Breast epithelium (tissue), 3 donors: ENCODE measurements around the gene SUCLG1.

Experiments used
- POLR2A ChIP-seq: fragments of 450-650 bp; IDR thresholded peaks from one replicate; pipeline ENCODE4 v1.6.1; 2016; ENCODE audit warnings: antibody characterized with exemption, mild to moderate bottlenecking, moderate library complexity
- POLR2AphosphoS5 ChIP-seq, 3 donors: sonication (generic); formaldehyde crosslinking; IDR thresholded peaks; one replicate each; pipeline ENCODE4 v1.6.1; 2017; ENCODE audit warnings: antibody characterized with exemption in 3 of 3
- TF ChIP-seq, protein P1 (sequence below), 3 donors: fragments of 450-650 bp; IDR thresholded peaks; one replicate each; pipeline ENCODE4 v1.5.1; 2016 to 2017; ENCODE audit warnings: antibody characterized with exemption in 3 of 3, mild to moderate bottlenecking in 3 of 3, moderate library complexity in 3 of 3

- no peak for TF ChIP-seq POLR2AphosphoS5 (IDR thresholded peaks at IDR 0.05)
- TF ChIP-seq, protein P1, sequence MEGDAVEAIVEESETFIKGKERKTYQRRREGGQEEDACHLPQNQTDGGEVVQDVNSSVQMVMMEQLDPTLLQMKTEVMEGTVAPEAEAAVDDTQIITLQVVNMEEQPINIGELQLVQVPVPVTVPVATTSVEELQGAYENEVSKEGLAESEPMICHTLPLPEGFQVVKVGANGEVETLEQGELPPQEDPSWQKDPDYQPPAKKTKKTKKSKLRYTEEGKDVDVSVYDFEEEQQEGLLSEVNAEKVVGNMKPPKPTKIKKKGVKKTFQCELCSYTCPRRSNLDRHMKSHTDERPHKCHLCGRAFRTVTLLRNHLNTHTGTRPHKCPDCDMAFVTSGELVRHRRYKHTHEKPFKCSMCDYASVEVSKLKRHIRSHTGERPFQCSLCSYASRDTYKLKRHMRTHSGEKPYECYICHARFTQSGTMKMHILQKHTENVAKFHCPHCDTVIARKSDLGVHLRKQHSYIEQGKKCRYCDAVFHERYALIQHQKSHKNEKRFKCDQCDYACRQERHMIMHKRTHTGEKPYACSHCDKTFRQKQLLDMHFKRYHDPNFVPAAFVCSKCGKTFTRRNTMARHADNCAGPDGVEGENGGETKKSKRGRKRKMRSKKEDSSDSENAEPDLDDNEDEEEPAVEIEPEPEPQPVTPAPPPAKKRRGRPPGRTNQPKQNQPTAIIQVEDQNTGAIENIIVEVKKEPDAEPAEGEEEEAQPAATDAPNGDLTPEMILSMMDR (IDR thresholded peaks at IDR 0.05), result no peak
- TF ChIP-seq POLR2A, result no peak
Measured at GRCh38 chr2:84493514-84493913, 34.4 kb upstream of the SUCLG1 start.
